ENCODE data around the gene TMEM182. TPM values are rescaled to one million over a fixed set of nuclear protein-coding genes. Genes with fewer than 3 reads are reported as not detected.

TMEM182 gene
- total RNA-seq, 2 donors from 2014 or later: 2.0 to 4.3 TPM

GRCh38 chr2:102797486-102797885, 35.7 kb downstream of the TMEM182 start:
- Histone ChIP-seq H3K4me3 (no peak overlapping the region), H3K36me3 (no peaks in the 10 kb centered on the region), H3K4me1 (replicated peaks) (no peaks in the 10 kb centered on the region), H3K9me3 (no peaks in the 10 kb centered on the region), H3K27ac (no peak overlapping the region), H3K27me3 (replicated peaks; ENCODE audit: insufficient read depth) (no peaks in the 10 kb centered on the region)
- DNase-seq (ENCODE audit: low spot score): no peak
- intact Hi-C loops (cut with DNase I): no loop called here
- 88% methylated on average over 2 of the region's 2 CpGs for WGBS
- TF ChIP-seq CTCF (IDR thresholded peaks at IDR 0.05) (no peak), POLR2AphosphoS5 (IDR thresholded peaks at IDR 0.05) (no peak), POLR2A (IDR thresholded peaks at IDR 0.05) (no peak)

GRCh38 chr2:102798181-102798580, 36.4 kb downstream of the TMEM182 start:
- TF ChIP-seq POLR2AphosphoS5 (IDR thresholded peaks at IDR 0.05): no peak
- TF ChIP-seq POLR2A (IDR thresholded peaks at IDR 0.05): no peak
- TF ChIP-seq CTCF (IDR thresholded peaks at IDR 0.05): no peak
- no peaks in the 10 kb centered on the region for H3K36me3 ChIP-seq
- intact Hi-C loops (cut with DNase I): no loop called here
- WGBS: 100% methylated on average over 2 of the region's 2 CpGs
- H3K9me3 ChIP-seq: no peaks in the 10 kb centered on the region
- H3K4me1 ChIP-seq (replicated peaks): no peaks in the 10 kb centered on the region
- no peak overlapping the region for H3K4me3 ChIP-seq
- DNase-seq (ENCODE audit: low spot score): no peak
- no peak overlapping the region for H3K27ac ChIP-seq
- no peaks in the 10 kb centered on the region for H3K27me3 ChIP-seq (replicated peaks; ENCODE audit: insufficient read depth)

- no peak for TF ChIP-seq POLR2AphosphoS5 (IDR thresholded peaks at IDR 0.05)
- no peak for TF ChIP-seq CTCF (IDR thresholded peaks at IDR 0.05)
- no peak for TF ChIP-seq POLR2A (IDR thresholded peaks at IDR 0.05)
- 83% methylated on average over 5 of the region's 5 CpGs for WGBS
- Histone ChIP-seq H3K27ac (no peak overlapping the region), H3K9me3 (no peaks in the 10 kb centered on the region), H3K4me3 (no peak overlapping the region), H3K36me3 (no peaks in the 10 kb centered on the region), H3K4me1 (replicated peaks) (no peaks in the 10 kb centered on the region), H3K27me3 (replicated peaks; ENCODE audit: insufficient read depth) (no peaks in the 10 kb centered on the region)
- intact Hi-C loops (cut with DNase I): loop anchor here (10.0 kb wide), 1 partner anchor 326 kb away; the partner anchor contains the start of gene SLC9A4
- DNase-seq (ENCODE audit: low spot score): no peak
Measured at GRCh38 chr2:102801098-102801718, 39.4 kb downstream of the TMEM182 start.

DNA sequence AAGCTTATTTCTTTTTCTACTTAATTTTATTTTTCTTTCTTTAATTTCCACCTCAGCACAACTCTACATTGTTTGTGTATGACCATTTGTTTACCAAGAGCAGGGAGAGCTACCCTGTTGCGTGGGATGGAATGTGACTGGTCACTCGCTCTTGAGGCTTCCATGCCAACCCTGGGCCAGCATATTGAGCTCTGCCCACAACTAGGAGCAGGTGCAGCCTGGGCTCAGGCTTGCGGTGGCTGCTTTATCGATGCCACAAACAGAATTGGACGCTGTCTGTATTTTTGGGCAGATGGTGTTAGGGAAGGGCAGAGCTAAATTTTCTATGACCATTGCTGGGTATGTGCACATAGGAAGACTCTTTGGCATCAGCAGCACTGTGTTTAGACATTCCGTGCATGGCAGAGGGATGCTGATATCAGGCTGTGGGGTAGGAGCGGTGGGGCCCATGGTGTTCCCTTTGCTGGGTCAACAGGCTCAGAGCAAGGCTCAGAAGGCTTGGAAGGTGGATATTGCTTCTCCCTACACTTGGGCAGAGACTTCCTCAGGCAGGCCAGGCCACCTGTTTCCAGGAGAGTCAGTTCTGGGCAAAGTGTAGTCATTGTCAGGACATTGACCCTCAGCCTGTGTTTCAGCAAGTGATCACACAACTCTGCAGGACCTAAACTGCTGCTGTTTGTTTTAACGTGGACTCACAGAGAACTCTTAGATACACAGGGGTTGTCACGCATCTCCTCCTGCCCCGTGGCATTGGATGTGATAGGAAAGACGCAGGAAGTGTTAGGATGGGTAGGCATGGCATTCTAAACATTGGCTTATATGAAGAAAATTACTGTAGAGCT, 40.2 kb downstream of the TMEM182 start:
- no peaks in the 10 kb centered on the region for H3K4me1 ChIP-seq (replicated peaks)
- no peaks in the 10 kb centered on the region for H3K9me3 ChIP-seq
- no peak for TF ChIP-seq POLR2AphosphoS5 (IDR thresholded peaks at IDR 0.05)
- no peak for TF ChIP-seq POLR2A (IDR thresholded peaks at IDR 0.05)
- TF ChIP-seq CTCF (IDR thresholded peaks at IDR 0.05): no peak
- intact Hi-C loops (cut with DNase I): loop anchor here (10.0 kb wide), 1 partner anchor 327 kb away; the partner anchor contains the start of gene SLC9A4
- H3K36me3 ChIP-seq: no peaks in the 10 kb centered on the region
- DNase-seq (ENCODE audit: low spot score): no peak
- H3K4me3 ChIP-seq: no peak overlapping the region
- WGBS: 96% methylated on average over 11 of the region's 11 CpGs
- no peak overlapping the region for H3K27ac ChIP-seq
- H3K27me3 ChIP-seq (replicated peaks; ENCODE audit: insufficient read depth): no peaks in the 10 kb centered on the region
